K562 (cell line): ENCODE data around the gene ANKRD34A. TPM values are rescaled to one million over a fixed set of nuclear protein-coding genes. Genes with fewer than 3 reads are reported as not detected.

Experiments used
- ARID3B ChIP-seq: fragments of 250-450 bp; sonication (Bioruptor Pico); IDR thresholded peaks from 2 replicates; pipeline ENCODE4 v1.4.0; 2020; ENCODE audit warnings: borderline replicate concordance
- BCOR ChIP-seq: fragments of 450-650 bp; IDR thresholded peaks from 2 replicates; pipeline ENCODE4 v1.6.1; 2016
- CGGBP1 ChIP-seq: fragments of 250-450 bp; sonication (Bioruptor Pico); IDR thresholded peaks from 2 replicates; pipeline ENCODE4 v1.9.0; 2021; ENCODE audit warnings: mild to moderate bottlenecking
- CREBBP ChIP-seq: IDR thresholded peaks from one replicate; pipeline ENCODE4 v1.6.1; 2012; ENCODE audit warnings: low read depth, mild to moderate bottlenecking, control low read depth, inconsistent platforms, low read length
- ETV1 ChIP-seq: fragments of 450-650 bp; conservative IDR thresholded peaks from 2 replicates; pipeline ENCODE4 v1.6.1; 2016; ENCODE audit warnings: missing genetic modification characterization, control low read depth, low read depth, missing compliant biosample characterization
- FIP1L1 ChIP-seq: fragments of 200-400 bp; formaldehyde crosslinking; IDR thresholded peaks from 2 replicates; pipeline ENCODE4 v1.6.1; 2018; ENCODE audit warnings: mild to moderate bottlenecking, low read depth, low read length; ENCODE audit not compliant: poor library complexity, severe bottlenecking
- HEY1 ChIP-seq: fragments of 250-450 bp; sonication (Bioruptor Pico); IDR thresholded peaks from 2 replicates; pipeline ENCODE4 v1.5.0; 2020; ENCODE audit warnings: mild to moderate bottlenecking, moderate library complexity, borderline replicate concordance
- ILK ChIP-seq: fragments of 450-650 bp; IDR thresholded peaks from 2 replicates; pipeline ENCODE4 v1.6.1; 2016; ENCODE audit warnings: missing genetic modification characterization, low read depth, mild to moderate bottlenecking, missing compliant biosample characterization, moderate library complexity, borderline replicate concordance
- JUND ChIP-seq, 2 experiments: IDR thresholded peaks; 2 replicates in 1 of 2; 3 replicates in 1 of 2; pipeline ENCODE4 v1.6.1; 2011; ENCODE audit warnings: borderline replicate concordance in 2 of 2, low read depth in 2 of 2, low read length in 2 of 2, improper control_type of control experiment in 1 of 2, missing biosample characterization in 1 of 2, missing genetic modification characterization in 1 of 2, missing genetic modification reagents in 1 of 2
- MLLT1 ChIP-seq, 2 experiments: fragments of 450-650 bp; IDR thresholded peaks; 2 replicates each; pipeline ENCODE4 v1.6.1; 2016
- MTA1 ChIP-seq: fragments of 450-650 bp; IDR thresholded peaks from 2 replicates; pipeline ENCODE4 v1.6.1; 2017; ENCODE audit warnings: borderline replicate concordance
- NFE2 ChIP-seq: IDR thresholded peaks from 2 replicates; pipeline ENCODE4 v1.6.1; 2014; ENCODE audit warnings: antibody characterized with exemption, low read depth
- RERE ChIP-seq: sonication (generic); formaldehyde crosslinking; IDR thresholded peaks from 2 replicates; pipeline ENCODE4 v1.8.0; 2023; ENCODE audit warnings: missing genetic modification reagents, mild to moderate bottlenecking, borderline replicate concordance
- SMARCA4 ChIP-seq: fragments of 450-650 bp; IDR thresholded peaks from 2 replicates; pipeline ENCODE4 v1.6.1; 2016
- SNIP1 ChIP-seq: fragments of 450-650 bp; IDR thresholded peaks from 2 replicates; pipeline ENCODE4 v1.7.1; 2017; ENCODE audit warnings: low read depth, mild to moderate bottlenecking
- TRIM24 ChIP-seq, 2 experiments: fragments of 450-650 bp; IDR thresholded peaks; 2 replicates each; pipeline ENCODE4 v1.6.1; 2016
- U2AF2 ChIP-seq: fragments of 200-400 bp; formaldehyde crosslinking; optimal IDR thresholded peaks from 2 replicates; pipeline ENCODE3; 2017; ENCODE audit warnings: low read depth, mild to moderate bottlenecking, low read length
- ZNF766 ChIP-seq: fragments of 200-800 bp; sonication (Bioruptor generic); conservative IDR thresholded peaks from 2 replicates; pipeline ENCODE4 v1.6.1; 2016; ENCODE audit warnings: missing genetic modification characterization, missing compliant biosample characterization
- polyA plus RNA-seq, 8 experiments: library from polyadenylated mRNA; depleted of rRNA in 4 of 8; stranded (reverse) in 5 of 8; unstranded in 3 of 8; fragments of >200 nt; fragmentation: Nextera tagmentation in 2 of 8; fragmentation: Illumina TruSeq in 1 of 8; extraction: Ambion mirVana in 2 of 8; extraction: Trizol in 1 of 8; gene quantifications; 2 replicates each; pipeline versions ENCODE4 v1.2.1 to v1.2.3, GENCODE V29; 2011 to 2014; ENCODE audit warnings: inconsistent platforms in 1 of 8, missing spikeins in 1 of 8
- total RNA-seq, 7 experiments: library from RNA; depleted of rRNA in 6 of 7; stranded (reverse); fragments of >200 nt in 6 of 7; fragmentation: Illumina TruSeq in 2 of 7; extraction: Trizol in 2 of 7; gene quantifications; 2 replicates each; pipeline versions ENCODE4 v1.2.1 to v1.2.3, GENCODE V29; 2011 to 2021; ENCODE audit warnings: low replicate concordance in 1 of 7

The ANKRD34A gene
- total and polyA plus RNA-seq, 9 of the 15 experiments (the other 6 are each of a cell fraction or from before 2014, with no cell fraction given) = 0.06 to 1.6 (median 0.43) TPM

- TF ChIP-seq RERE (CRISPR knock-in tag) = no peak
- TF ChIP-seq ILK = no peak
- no peak for TF ChIP-seq U2AF2
- TF ChIP-seq ETV1 (tag) = no peak
- TF ChIP-seq FIP1L1 = no peak
- TF ChIP-seq ZNF766 (CRISPR knock-in tag) = peak; percentile 71
- no peak for TF ChIP-seq HEY1 (CRISPR knock-in tag)
- TF ChIP-seq SNIP1 = no peak
- TF ChIP-seq BCOR = 0 out of 2 replicates have a peak, but pooled peaks have one; percentile 5
- TF ChIP-seq MLLT1 (IDR thresholded peaks at IDR 0.05) = no peak
- no peak for TF ChIP-seq CGGBP1
- TF ChIP-seq ARID3B = no peak
- peak; percentile 40; the same call in 1 of the 2 replicates for TF ChIP-seq SMARCA4
- no peak for TF ChIP-seq CREBBP
- TF ChIP-seq JUND (IDR thresholded peaks at IDR 0.05; ENCODE audit: borderline replicate concordance, low read depth, low read length) = no peak
- TF ChIP-seq JUND (tag; IDR thresholded peaks at IDR 0.05; ENCODE audit: borderline replicate concordance, low read depth, low read length) = peak; percentile 22; the same call in 1 of the 3 replicates
- 0 out of 2 replicates have a peak, but pooled peaks have one; percentile 39 for TF ChIP-seq NFE2
- TF ChIP-seq TRIM24 (IDR thresholded peaks at IDR 0.05) = no peak
- TF ChIP-seq MTA1 = 0 out of 2 replicates have a peak, but pooled peaks have one; percentile 11
These were observed 20.7 kb upstream of the ANKRD34A start (continued) for GRCh38 chr1:145985129-145985501.
